Measurements from ENCODE around the gene BCL2L12.

Gene BCL2L12

DNA sequence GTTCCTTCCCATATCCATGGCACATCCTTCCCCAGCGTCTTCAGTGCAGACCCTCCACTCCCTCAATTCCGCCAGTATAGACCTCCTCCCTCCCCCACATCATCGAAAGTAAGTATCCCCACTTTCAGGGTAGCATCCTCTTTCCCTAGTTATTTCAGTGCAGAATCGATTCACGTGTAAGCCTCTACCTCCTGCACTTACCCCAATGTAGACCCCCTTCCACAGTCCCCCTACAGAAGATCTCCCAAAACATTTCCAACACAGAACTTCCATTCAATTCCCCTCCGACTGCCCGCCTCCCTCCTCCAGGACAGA lies 740 bp upstream of the BCL2L12 start:
- no peak for DNase-seq

GRCh38 chr19:49666120-49666444 lies 349 bp downstream of the BCL2L12 start:
- no peak for DNase-seq

DNA sequence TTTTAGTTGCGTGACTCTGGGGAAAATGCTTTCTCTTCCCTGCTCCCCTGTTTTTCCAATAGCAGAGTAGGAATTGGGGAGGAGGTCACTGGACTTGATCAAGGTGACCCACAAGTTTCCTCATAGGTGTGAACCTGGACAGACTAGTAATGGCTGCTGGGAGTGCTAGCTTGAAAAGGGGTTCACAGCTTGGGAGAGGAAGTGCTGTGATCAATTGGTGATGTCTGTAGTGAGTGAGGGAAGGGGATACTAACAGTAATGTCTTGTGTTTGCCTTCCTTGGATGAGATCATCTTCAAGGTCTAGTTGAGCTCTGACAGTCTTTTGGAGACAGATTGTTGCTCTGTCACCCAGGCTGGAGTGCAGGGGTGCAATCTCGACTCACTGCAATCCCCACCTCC lies 1.7 kb downstream of the BCL2L12 start:
- DNase-seq, result no peak

DNA sequence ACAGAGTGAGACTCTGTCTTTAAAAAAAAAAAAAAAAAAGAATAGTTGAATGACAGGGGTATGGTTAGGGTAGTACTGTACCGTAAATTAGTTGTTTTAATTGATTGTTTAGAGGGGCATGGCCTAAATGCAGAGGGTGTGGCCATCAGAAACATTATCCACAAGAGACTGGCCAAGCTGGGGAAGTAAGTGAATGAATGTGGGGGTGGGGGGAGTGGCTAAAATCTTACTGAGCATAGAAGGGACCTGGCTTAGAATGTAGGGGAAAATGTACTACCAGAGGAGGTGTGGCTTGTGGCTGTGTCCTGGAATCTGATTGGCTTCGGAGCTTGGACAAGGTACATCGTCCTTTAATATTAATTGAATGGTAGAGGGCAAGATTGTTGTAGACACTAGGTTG lies 3.8 kb downstream of the BCL2L12 start:
- no peak for DNase-seq

GRCh38 chr19:49672131-49672919 lies 6.6 kb downstream of the BCL2L12 start:
- DNase-seq, result peak; percentile 45

GRCh38 chr19:49676136-49676783 lies 10.5 kb downstream of the BCL2L12 start:
- DNase-seq, result no peak

DNA sequence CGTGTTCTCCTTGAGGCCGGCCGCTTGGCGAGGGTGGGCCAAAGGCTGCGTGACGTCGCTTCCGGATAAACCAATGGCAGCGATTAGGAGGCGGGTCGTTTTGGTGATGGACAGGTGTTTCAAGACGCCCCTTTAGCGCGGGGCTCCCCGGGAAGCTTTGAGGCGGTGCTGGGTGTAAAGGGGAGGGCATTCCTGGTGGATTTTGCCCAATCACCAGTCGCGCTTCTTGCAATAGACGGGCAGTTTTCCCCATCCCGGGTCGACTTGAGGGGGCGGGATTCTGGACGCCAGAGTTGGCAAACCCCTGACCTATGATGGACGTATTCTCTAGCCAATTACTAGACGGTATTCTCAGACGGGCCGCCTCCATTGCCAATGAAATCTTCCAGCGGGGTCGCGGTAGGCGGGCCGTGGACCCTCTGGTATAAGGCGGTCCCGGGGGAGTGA lies 11.1 kb downstream of the BCL2L12 start:
- peak; percentile 82 for DNase-seq

DNA sequence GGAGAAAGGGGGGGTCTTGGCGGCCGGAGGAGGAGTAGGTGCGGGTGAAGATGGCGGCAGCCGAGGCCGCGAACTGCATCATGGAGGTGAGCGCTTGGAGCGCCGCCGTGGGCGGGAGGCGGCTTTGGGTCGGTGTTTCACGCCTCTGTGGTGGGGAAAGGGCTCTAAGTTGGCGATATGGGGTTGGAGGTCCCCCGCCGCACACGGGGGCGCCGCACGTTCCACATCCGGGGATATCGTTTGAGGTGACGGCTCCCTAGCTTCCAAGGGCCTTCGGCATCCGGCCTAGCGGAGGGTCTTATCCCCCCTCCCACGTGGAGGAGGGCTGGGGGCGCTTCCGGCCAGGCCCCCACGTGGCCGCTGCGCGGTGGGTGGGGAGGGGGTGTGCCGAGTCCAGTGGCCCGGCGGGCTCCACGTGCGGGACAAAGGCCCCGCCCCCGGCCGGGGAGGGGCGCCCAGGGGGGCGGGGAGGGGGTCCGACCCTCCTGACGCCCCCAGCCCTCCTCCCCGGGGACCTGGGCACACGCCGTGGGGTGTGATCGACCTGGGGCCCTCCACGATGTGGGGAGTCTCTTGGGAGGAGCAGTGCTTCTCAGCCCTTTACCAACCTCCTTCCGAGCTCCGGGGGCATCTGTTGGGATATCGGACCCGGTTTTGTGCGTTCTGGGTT lies 11.6 kb downstream of the BCL2L12 start, which contains the start of gene PRMT1:
Gene PRMT1 (plus strand): TSS at position 41 of the 670 bp plus-strand sequence. CDS start 10 bp downstream, at position 51.
- DNase-seq, result peak; percentile 73

GRCh38 chr19:49677901-49678674 lies 12.4 kb downstream of the BCL2L12 start:
- DNase-seq, result no peak

- no peak for DNase-seq
These were observed 13.4 kb downstream of the BCL2L12 start for GRCh38 chr19:49678985-49679770.

DNA sequence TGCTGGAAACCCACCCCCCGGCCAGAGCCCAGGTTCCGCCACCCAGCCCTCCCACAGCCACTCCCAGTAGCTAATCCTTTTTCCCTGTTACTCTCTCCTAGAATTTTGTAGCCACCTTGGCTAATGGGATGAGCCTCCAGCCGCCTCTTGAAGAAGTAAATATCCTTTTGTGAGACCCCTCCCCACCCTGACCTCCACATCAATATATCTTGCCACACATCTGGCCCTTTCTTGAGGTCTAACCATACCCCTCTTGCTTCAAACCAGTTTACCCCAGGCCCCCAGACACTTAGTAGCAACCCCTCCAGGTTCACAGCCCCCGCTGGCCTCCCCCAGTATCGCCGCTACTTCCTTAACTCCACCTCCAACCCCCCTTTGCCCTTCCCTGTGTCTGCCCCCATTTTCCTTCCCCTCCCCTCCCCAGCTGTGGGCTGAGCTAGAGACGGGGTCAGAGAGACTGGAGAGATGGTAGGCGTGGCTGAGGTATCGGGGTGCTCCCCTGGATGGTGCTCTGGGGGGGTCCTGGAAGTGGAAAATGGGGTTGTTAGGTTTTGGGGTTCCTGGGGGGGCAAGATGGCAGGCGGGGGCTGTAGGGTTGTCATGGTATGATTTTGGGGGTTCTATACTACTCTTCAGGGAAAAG lies 14.2 kb downstream of the BCL2L12 start:
- DNase-seq, result no peak

GRCh38 chr19:49680421-49681351 lies 15.0 kb downstream of the BCL2L12 start:
- peak; percentile 87 for DNase-seq

DNA sequence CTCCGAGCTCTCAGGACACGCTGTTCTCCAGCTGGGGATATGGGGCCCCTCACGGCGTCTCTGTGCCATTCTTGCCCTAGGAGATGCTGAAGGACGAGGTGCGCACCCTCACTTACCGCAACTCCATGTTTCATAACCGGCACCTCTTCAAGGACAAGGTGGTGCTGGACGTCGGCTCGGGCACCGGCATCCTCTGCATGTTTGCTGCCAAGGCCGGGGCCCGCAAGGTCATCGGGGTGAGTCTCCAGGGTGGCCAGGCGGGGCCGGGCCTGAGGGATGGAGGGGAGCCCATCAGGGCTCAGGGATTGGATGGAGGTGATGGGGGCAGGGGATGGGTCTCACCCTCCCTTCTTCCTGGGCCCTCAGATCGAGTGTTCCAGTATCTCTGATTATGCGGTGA lies 16.1 kb downstream of the BCL2L12 start:
- DNase-seq, result no peak

- DNase-seq, result no peak
These were observed 16.5 kb downstream of the BCL2L12 start for GRCh38 chr19:49682274-49682673.

- DNase-seq, result no peak
These were observed 18.1 kb downstream of the BCL2L12 start for GRCh38 chr19:49683814-49684250.

- DNase-seq, result no peak
These were observed 18.7 kb downstream of the BCL2L12 start for GRCh38 chr19:49684251-49684982.

GRCh38 chr19:49684983-49685553 lies 19.3 kb downstream of the BCL2L12 start:
- DNase-seq, result no peak

DNA sequence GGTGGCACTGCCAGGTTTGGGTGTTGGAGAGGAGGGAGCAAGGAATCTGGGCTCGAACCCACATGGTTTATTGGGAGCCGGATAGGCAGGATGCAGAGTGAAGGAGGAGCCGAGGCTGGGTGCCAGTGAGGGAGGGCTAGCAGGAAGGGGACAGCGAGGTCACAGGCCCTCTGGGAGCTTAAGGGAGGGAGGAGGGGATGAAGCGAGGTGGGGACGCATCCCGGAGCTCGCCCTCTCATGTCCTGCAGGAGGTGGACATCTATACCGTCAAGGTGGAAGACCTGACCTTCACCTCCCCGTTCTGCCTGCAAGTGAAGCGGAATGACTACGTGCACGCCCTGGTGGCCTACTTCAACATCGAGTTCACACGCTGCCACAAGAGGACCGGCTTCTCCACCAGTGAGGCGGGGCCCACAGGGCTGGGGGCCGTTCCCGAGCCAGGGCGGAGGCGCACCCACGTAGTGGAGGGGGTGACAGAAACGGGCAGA lies 20.2 kb downstream of the BCL2L12 start:
- no peak for DNase-seq

GRCh38 chr19:49686503-49687088 lies 20.9 kb downstream of the BCL2L12 start:
- DNase-seq, result no peak

Measured in activated gamma-delta T cell (primary cell).